H9 (cell line): Measurements from ENCODE around the gene EVPL. TPM values are rescaled to one million over a fixed set of nuclear protein-coding genes. Genes with fewer than 3 reads are reported as not detected.

Experiments
- DNase-seq: peaks from one replicate; pipeline ENCODE4 v3.0.0-alpha.2; 2017
- H2AFZ ChIP-seq: one replicate; pipeline ENCODE4 v1.6.1; 2013; ENCODE audit warnings: mild to moderate bottlenecking, low read length, control low read depth, moderate library complexity
- H2AK5ac ChIP-seq: 2 replicates; pipeline ENCODE4 v1.6.1; 2013; ENCODE audit warnings: low read length, control low read depth, mixed read lengths; ENCODE audit not compliant: insufficient read length
- H2BK120ac ChIP-seq: one replicate; pipeline ENCODE4 v1.6.1; 2013; ENCODE audit warnings: low read depth, mild to moderate bottlenecking, low read length, control low read depth, inconsistent platforms; ENCODE audit not compliant: poor library complexity, severe bottlenecking
- H2BK12ac ChIP-seq: 2 replicates; pipeline ENCODE4 v1.6.1; 2013; ENCODE audit warnings: low read length, control low read depth, mixed read lengths, low read depth; ENCODE audit not compliant: insufficient read length
- H2BK15ac ChIP-seq: 2 replicates; pipeline ENCODE4 v1.6.1; 2013; ENCODE audit warnings: low read depth, low read length, control low read depth
- H2BK20ac ChIP-seq: one replicate; pipeline ENCODE4 v1.6.1; 2013; ENCODE audit warnings: low read depth, mild to moderate bottlenecking, low read length, control low read depth, inconsistent platforms; ENCODE audit not compliant: poor library complexity, severe bottlenecking
- H2BK5ac ChIP-seq: 2 replicates; pipeline ENCODE4 v1.6.1; 2013; ENCODE audit warnings: low read length, control low read depth, mixed read lengths; ENCODE audit not compliant: insufficient read length
- H3K14ac ChIP-seq: 2 replicates; pipeline ENCODE4 v1.6.1; 2013; ENCODE audit warnings: low read length, control low read depth; ENCODE audit not compliant: insufficient read depth
- H3K18ac ChIP-seq: 2 replicates; pipeline ENCODE4 v1.6.1; 2013; ENCODE audit warnings: low read depth, mild to moderate bottlenecking, mixed read lengths, low read length, control low read depth; ENCODE audit not compliant: insufficient read length
- H3K23ac ChIP-seq: 2 replicates; pipeline ENCODE4 v1.6.1; 2013; ENCODE audit warnings: low read length, control low read depth, mixed read lengths, low read depth; ENCODE audit not compliant: insufficient read length
- H3K23me2 ChIP-seq: 2 replicates; pipeline ENCODE4 v1.6.1; 2013; ENCODE audit warnings: low read depth, mild to moderate bottlenecking, mixed read lengths, low read length, control low read depth; ENCODE audit not compliant: insufficient read length, poor library complexity, severe bottlenecking
- H3K27ac ChIP-seq: 2 replicates; pipeline ENCODE4 v1.5.1; 2013; ENCODE audit warnings: low read length, control low read depth, mixed read lengths, low read depth; ENCODE audit not compliant: insufficient read length
- H3K27me3 ChIP-seq: 2 replicates; pipeline ENCODE4 v1.6.1; 2013; ENCODE audit warnings: low read length, control low read depth, inconsistent platforms; ENCODE audit not compliant: insufficient read depth
- H3K4ac ChIP-seq: 2 replicates; pipeline ENCODE4 v1.6.1; 2013; ENCODE audit warnings: low read depth, mild to moderate bottlenecking, control low read depth, inconsistent platforms, low read length, moderate library complexity
- H3K4me1 ChIP-seq: 2 replicates; pipeline ENCODE4 v1.6.1; 2013; ENCODE audit warnings: low read length, control low read depth, inconsistent platforms; ENCODE audit not compliant: insufficient read depth
- H3K4me2 ChIP-seq: 2 replicates; pipeline ENCODE4 v1.6.1; 2013; ENCODE audit warnings: low read length, control low read depth, mixed read lengths; ENCODE audit not compliant: insufficient read length, insufficient read depth
- H3K56ac ChIP-seq: 2 replicates; pipeline ENCODE4 v1.6.1; 2013; ENCODE audit warnings: low read depth, mild to moderate bottlenecking, mixed read lengths, low read length, control low read depth; ENCODE audit not compliant: insufficient read length
- H3K79me1 ChIP-seq: 2 replicates; pipeline ENCODE4 v1.6.1; 2013; ENCODE audit warnings: low read depth, mild to moderate bottlenecking, moderate library complexity, low read length, control low read depth, inconsistent platforms; ENCODE audit not compliant: insufficient read depth, poor library complexity, severe bottlenecking
- H3K79me2 ChIP-seq: 2 replicates; pipeline ENCODE4 v1.6.1; 2013; ENCODE audit warnings: low read length, control low read depth, inconsistent platforms; ENCODE audit not compliant: insufficient read depth
- H3K9ac ChIP-seq: 2 replicates; pipeline ENCODE4 v1.6.1; 2013; ENCODE audit warnings: low read length, control low read depth, mixed read lengths; ENCODE audit not compliant: insufficient read length; ENCODE audit errors: extremely low read depth
- H3K9me3 ChIP-seq: one replicate; pipeline ENCODE4 v1.6.1; 2013; ENCODE audit warnings: low read depth, low read length, inconsistent platforms; ENCODE audit not compliant: control insufficient read depth
- H3T11ph ChIP-seq: one replicate; pipeline ENCODE4 v1.6.1; 2013; ENCODE audit warnings: mild to moderate bottlenecking, low read length, control low read depth, inconsistent platforms
- H4K20me1 ChIP-seq: one replicate; pipeline ENCODE4 v1.6.1; 2013; ENCODE audit not compliant: control insufficient read depth, insufficient read length, insufficient read depth
- H4K5ac ChIP-seq: 2 replicates; pipeline ENCODE4 v1.6.1; 2013; ENCODE audit warnings: low read depth, mild to moderate bottlenecking, mixed read lengths, low read length, control low read depth; ENCODE audit not compliant: insufficient read length
- H4K8ac ChIP-seq: replicated peaks from 2 replicates; pipeline ENCODE4 v1.6.1; 2013; ENCODE audit warnings: low read length, control low read depth, mixed read lengths, low read depth; ENCODE audit not compliant: insufficient read length
- H4K91ac ChIP-seq: 2 replicates; pipeline ENCODE4 v1.6.1; 2013; ENCODE audit warnings: low read depth, mild to moderate bottlenecking, moderate library complexity, mixed read lengths, low read length, control low read depth; ENCODE audit not compliant: insufficient read length
- H3K27ac Mint-ChIP-seq, 3 experiments: 2 replicates in 2 of 3; 3 replicates in 1 of 3; pipeline ENCODE4 v1.8.0; 2020 to 2021; ENCODE audit warnings: mixed read lengths in 3 of 3, mild to moderate bottlenecking in 1 of 3, moderate library complexity in 1 of 3
- H3K27me3 Mint-ChIP-seq: 2 replicates; pipeline ENCODE4 v1.8.0; 2021; ENCODE audit warnings: low read depth, mild to moderate bottlenecking, moderate library complexity, mixed read lengths
- H3K36me3 Mint-ChIP-seq, 3 experiments: 2 replicates in 2 of 3; 3 replicates in 1 of 3; pipeline ENCODE4 v1.8.0; 2020 to 2021; ENCODE audit warnings: low read depth in 3 of 3, mixed read lengths in 3 of 3; ENCODE audit not compliant: insufficient read depth in 1 of 3
- H3K4me1 Mint-ChIP-seq, 2 experiments: 2 replicates each; pipeline ENCODE4 v1.8.0; 2020; ENCODE audit warnings: mixed read lengths in 2 of 2
- H3K4me3 Mint-ChIP-seq, 2 experiments: 2 replicates in 1 of 2; 3 replicates in 1 of 2; pipeline ENCODE4 v1.8.0; 2020 to 2021; ENCODE audit warnings: mild to moderate bottlenecking in 2 of 2, mixed read lengths in 2 of 2, moderate library complexity in 1 of 2
- H3K9me3 Mint-ChIP-seq, 2 experiments: 2 replicates in 1 of 2; 3 replicates in 1 of 2; pipeline ENCODE4 v1.8.0; 2020; ENCODE audit warnings: mild to moderate bottlenecking in 2 of 2, mixed read lengths in 2 of 2, moderate library complexity in 1 of 2
- WGBS: extraction: QIAGEN DNeasy Blood & Tissue Kit; methylation state at CpG from one replicate; pipeline ENCODE4 v1.1.7; 2013; ENCODE audit warnings: missing lambda C conversion rate, low lambda C conversion rate, mixed read lengths; ENCODE audit not compliant: insufficient read length; ENCODE audit errors: extremely low coverage; 5-methylcytosine and 5-hydroxymethylcytosine counted together
- total RNA-seq: library from RNA; stranded (reverse); gene quantifications from 2 replicates; pipeline ENCODE4 v1.2.1, GENCODE V29; 2021
- TF ChIP-seq, protein P1 (sequence below): fragments of 200-600 bp; sonication (generic); conservative IDR thresholded peaks from 3 replicates; pipeline ENCODE4 v1.8.0; 2021; ENCODE audit warnings: antibody characterized with exemption, mild to moderate bottlenecking

The EVPL gene
- total RNA-seq, 1 experiment from 2014 or later: 0.48 TPM

DNA sequence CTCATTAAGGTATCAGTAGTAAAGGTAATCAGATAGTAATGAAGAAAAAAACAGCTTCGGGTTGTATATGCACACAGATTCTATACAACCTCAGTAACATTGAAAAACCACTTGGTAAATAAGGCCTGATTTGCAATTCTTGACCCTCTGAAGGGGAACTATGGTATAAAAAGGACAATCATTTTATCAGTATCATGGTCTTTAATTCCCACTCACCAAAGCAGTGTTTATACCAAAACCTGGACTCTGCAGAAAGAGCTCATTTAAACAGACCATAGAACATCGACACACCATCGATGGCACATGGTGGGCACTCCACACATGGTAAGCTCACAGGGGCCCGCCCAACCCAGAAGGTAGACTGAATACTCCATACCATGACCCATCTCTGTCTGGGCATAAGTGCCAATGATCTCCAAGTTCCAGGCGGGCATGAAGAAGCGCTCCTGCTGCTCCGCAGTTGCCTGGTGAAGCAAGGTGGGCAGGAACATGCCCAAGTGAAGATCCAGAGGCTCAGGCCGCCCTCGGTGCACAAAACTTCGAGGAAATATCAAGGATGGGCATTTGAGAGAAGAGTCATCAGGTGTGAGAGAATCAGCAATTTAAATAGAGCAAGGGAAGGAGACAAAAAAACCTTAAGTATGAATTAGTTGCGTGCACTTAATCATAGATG lies 67.1 kb downstream of the EVPL start:
- Histone ChIP-seq H2BK20ac (no peak overlapping the region), H2BK120ac (no peak overlapping the region), H2BK15ac (no peak overlapping the region), H2AFZ (no peak overlapping the region), H2BK5ac (no peak overlapping the region), H3K14ac (no peak overlapping the region), H3K23me2 (no peaks in the 10 kb centered on the region), H4K20me1 (no peaks in the 10 kb centered on the region), H3K4me1 (peaks cover 7% of the 10 kb centered on the region; the same call in 1 of the 2 replicates), H2AK5ac (no peak overlapping the region), H3K9me3 (no peaks in the 10 kb centered on the region), H3K4me2 (peak overlapping the region; percentile 43), H3K18ac (no peak overlapping the region), H2BK12ac (no peak overlapping the region), H4K5ac (no peak overlapping the region), H3T11ph (no peak overlapping the region), H4K91ac (no peak overlapping the region), H3K9ac (no peak overlapping the region), H3K79me1 (no peaks in the 10 kb centered on the region), H3K27ac (no peak overlapping the region), H3K23ac (no peak overlapping the region), H3K4ac (no peak overlapping the region), H3K79me2 (no peaks in the 10 kb centered on the region), H3K56ac (no peak overlapping the region), H3K27me3 (no peaks in the 10 kb centered on the region), H4K8ac (no peak overlapping the region)
- TF ChIP-seq, protein P1, sequence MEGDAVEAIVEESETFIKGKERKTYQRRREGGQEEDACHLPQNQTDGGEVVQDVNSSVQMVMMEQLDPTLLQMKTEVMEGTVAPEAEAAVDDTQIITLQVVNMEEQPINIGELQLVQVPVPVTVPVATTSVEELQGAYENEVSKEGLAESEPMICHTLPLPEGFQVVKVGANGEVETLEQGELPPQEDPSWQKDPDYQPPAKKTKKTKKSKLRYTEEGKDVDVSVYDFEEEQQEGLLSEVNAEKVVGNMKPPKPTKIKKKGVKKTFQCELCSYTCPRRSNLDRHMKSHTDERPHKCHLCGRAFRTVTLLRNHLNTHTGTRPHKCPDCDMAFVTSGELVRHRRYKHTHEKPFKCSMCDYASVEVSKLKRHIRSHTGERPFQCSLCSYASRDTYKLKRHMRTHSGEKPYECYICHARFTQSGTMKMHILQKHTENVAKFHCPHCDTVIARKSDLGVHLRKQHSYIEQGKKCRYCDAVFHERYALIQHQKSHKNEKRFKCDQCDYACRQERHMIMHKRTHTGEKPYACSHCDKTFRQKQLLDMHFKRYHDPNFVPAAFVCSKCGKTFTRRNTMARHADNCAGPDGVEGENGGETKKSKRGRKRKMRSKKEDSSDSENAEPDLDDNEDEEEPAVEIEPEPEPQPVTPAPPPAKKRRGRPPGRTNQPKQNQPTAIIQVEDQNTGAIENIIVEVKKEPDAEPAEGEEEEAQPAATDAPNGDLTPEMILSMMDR: no peak
- peaks cover 19 to 23% of the 10 kb centered on the region in 2 experiments for H3K4me1 Mint-ChIP-seq
- no peaks in the 10 kb centered on the region for H3K9me3 Mint-ChIP-seq
- no peak for DNase-seq
- H3K27me3 Mint-ChIP-seq: no peaks in the 10 kb centered on the region
- H3K4me3 Mint-ChIP-seq: peak overlapping the region in 1 of 2 experiments; percentile 7; a peak in 1 of 5 replicates
- peaks cover 8 to 21% (median 19%) of the 10 kb centered on the region in 3 experiments; a peak in 6 of 7 replicates for H3K36me3 Mint-ChIP-seq
- WGBS: no CpG with 5 or more reads among the region's 11 CpGs
- peak overlapping the region; percentile 12 to 56 (median 49); a peak in 4 of 7 replicates for H3K27ac Mint-ChIP-seq
